ENCODE data around the gene ZBED6.
"Not testable (repeated sequence)": the region's sequence is repeated elsewhere in the genome, so short reads cannot be mapped to it uniquely, and the experiment has no call there.

The ZBED6 gene

DNA sequence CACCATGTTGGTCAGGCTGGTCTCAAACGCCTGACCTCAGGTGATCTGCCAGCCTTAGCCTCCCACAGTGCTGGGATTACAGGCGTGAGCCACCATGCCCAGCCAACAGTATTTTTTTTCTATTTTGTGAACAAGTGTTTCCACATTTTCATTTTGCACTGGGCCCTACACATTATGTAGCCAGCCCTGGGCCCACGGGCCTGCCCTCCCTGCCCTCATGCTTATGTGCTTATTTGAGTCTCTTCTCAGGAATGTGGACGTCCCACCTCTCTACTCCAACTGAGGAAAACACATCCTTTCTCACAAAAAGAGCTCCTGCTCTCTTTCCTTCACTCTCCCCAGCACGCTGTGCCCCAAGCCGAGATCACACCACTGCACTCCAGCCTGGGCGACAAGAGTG, 13.5 kb upstream of the ZBED6 start:
- no peak for DNase-seq

GRCh38 chr1:203789966-203790365, 5.5 kb upstream of the ZBED6 start:
- DNase-seq: no peak

GRCh38 chr1:203791498-203791897, 3.9 kb upstream of the ZBED6 start:
- no peak for DNase-seq

DNA sequence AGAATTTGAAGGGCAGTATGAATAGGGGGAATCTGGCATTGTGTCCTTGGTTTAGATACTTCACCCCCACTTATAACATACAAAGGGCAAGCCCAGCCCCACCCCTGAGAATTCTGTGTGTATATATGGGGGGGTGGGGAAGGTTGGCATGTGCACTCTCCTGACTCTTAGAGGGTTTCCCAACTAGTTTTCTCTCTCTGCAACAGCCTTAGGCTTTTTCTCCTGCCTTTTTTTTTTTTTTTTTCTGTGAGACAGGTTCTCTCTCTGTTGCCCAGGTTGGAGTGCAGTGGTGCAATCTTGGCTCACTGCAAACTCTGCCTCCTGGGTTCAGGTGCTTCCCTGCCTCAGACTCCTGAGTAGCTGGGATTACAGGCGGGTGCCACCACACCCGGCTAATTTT, 2.9 kb upstream of the ZBED6 start:
- no peak for DNase-seq

DNA sequence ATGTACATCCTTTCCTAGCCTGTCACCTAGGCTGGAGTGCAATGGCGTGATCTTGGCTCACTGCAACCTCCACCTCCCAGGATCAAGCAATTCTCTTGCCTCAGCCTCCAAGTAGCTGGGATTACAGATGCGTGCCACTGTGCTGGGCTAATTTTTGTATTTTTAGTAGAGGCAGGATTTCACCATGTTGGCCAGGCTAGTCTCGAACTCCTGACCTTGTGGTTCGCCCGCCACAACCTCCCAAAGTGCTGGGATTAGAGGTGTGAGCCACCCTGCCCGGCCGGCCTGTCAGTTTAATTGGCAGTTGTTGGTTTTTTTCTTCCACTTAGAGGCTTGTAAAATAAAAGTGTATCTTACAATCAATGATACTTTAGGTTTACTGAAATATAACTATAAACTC, 1.9 kb upstream of the ZBED6 start:
- DNase-seq: not testable (repeated sequence)

- DNase-seq: no peak
Observed at GRCh38 chr1:203794764-203795440, 521 bp upstream of the ZBED6 start.

- DNase-seq: no peak
Observed at GRCh38 chr1:203796236-203796605, 798 bp downstream of the ZBED6 start.

DNA sequence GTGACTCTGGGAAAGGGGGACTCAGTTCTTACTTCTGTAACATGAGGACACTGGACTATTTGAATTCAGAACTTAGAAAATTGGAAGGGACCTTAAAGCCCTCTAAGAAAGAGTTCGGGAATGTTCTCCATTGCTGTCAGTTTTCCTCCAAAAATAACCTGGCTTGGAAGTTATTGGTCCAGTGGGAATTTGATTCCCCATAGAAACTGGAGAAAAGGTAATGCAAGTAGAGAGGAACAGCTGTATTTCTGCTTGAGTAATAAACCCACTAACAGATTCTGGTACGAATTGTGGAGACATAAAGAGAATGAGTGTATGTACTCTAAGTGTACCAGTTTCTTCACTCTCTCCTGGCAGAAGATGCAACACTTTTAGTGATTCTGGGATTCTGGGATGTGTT, 1.8 kb downstream of the ZBED6 start:
- DNase-seq: no peak

DNA sequence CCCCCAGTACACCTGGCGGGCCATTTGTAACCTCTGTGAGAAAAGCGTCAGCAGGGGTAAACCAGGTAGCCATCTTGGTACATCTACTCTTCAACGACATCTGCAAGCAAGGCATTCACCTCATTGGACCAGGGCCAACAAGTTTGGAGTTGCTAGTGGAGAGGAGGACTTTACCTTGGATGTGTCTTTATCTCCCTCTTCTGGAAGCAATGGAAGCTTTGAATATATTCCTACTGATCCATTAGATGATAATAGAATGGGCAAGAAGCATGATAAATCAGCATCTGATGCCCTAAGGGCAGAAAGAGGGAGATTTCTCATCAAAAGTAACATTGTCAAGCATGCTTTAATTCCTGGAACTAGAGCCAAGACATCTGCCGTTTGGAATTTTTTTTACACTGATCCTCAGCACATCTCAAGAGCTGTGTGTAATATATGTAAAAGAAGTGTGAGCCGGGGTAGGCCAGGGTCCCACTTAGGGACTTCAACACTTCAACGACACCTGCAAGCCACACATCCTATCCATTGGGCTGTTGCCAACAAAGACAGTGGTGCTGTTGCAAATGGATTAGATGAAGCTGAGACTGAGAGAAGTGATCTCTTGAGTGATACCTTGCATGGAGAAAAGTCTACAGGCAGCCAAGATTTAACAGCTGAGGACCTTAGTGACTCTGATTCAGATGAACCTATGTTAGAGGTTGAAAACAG, 2.7 kb downstream of the ZBED6 start:
- no peak for DNase-seq

DNA sequence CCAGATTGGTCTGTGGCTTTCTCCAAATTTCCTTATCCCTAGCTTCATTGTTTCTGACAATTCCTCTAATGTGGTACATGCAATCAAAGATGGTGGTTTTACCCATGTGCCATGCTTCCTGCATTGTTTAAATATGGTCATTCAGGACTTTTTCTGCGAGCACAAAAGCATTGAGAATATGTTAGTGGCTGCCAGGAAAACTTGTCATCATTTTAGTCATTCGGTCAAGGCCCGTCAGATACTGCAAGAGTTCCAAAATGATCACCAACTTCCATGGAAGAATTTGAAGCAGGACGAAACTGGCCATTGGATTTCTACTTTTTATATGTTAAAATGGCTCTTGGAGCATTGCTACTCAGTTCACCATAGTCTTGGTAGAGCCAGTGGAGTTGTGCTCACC, 3.7 kb downstream of the ZBED6 start:
- DNase-seq: no peak

DNA sequence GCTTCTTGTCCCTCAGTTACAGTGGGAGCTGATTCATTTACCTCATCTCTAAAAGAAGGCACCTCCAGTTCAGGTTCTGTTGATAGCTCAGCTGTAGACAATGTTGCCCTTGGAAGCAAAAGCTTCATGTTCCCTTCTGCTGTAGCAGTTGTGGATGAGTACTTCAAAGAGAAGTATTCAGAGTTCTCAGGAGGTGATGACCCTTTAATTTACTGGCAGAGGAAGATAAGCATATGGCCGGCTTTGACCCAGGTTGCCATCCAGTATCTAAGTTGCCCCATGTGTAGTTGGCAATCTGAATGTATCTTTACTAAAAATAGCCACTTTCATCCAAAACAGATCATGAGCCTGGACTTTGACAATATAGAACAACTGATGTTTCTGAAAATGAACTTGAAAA, 4.5 kb downstream of the ZBED6 start:
- no peak for DNase-seq

DNA sequence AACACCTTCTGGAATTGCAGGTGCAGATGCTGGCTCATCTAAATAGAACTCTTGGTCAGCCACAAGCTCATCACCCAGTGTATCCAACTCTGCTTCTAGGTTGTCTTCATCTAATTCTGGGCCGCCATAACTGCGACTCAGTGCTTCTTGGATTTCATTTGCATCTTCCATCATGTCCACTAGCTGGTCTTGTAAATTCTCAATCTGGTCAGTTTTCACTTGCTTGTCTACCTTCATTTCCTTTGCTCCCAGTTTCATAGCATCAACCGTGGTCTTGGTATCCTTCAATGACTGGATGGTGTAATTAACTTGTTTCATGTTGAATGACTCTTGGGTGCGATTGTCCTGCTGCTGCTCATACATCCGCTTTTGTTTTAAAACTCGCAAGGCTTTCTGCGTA, 10.3 kb downstream of the ZBED6 start:
- no peak for DNase-seq

GRCh38 chr1:203807196-203807595, 11.8 kb downstream of the ZBED6 start:
- no peak for DNase-seq

DNA sequence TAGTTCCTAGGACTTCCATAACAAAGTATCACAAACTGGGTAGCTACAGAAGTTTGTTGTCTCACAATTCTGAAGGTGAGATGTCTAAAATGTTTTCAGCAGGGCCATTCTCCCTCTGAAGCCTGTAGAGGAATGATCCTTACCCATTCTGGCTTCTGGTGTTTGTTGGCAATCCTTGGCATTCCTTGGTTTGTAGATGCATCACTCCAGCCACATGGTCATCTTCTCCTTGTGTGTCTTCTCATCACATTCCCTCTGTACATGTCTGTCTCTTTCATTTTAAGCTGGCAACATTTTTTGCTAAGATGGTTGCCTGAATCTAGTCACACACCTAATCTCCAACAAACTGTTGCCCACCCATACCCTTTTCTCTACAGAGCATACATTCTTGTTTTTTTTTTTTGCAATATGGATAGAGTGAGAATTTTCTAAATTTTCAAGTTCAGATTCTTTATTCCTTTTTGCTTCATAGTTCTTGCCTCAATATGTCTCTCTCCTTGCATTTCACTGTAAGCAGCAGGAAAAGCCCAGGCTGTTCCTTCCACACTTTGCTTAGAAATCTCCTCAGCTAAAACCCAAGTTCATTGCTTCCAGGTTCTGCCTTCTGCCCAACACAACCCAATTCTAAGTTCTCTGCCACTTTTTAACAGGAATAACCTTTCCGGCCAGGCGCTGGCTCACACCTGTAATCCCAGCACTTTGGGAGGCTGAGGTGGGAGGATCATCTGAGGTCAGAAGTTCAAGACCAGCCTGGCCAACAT, 18.3 kb downstream of the ZBED6 start:
- no peak for DNase-seq

DNA sequence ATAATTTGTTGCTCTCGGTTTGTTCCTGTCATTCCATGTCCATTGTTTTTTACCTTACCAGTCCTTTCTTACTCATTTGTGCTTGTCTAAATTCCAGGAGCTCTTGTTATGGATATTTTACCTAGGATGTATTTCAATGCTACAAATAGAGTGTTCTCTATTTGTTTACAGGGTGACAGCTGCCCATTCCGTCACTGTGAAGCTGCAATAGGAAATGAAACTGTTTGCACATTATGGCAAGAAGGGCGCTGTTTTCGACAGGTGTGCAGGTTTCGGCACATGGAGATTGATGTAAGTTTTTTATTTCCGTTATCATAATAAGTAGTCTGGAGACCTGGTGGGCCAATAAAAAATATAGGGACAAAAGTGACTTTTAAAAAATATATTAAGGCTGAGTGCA, 23.0 kb downstream of the ZBED6 start:
- DNase-seq: no peak

- DNase-seq: no peak
Observed at GRCh38 chr1:203823306-203823705, 27.9 kb downstream of the ZBED6 start.

DNA sequence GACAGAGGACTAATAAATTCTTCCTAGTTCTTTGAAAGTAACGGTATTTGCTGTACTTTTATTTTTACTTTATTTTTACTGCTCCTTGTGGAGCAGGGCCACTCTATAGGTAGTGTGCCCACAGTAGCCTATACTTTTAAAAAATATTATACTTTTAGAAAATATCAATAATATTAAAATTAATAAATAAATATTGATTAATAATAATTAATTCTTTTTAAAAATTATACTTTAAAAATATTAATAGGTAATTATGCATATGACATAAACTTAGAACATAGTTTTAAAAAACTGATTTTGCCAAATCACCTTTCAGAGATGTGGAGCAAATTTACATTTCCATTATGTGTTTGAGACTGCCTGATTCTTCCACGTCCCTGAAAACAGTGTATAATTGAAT, 30.8 kb downstream of the ZBED6 start:
- DNase-seq: no peak

- DNase-seq: no peak
Observed at GRCh38 chr1:203828002-203828401, 32.6 kb downstream of the ZBED6 start.

DNA sequence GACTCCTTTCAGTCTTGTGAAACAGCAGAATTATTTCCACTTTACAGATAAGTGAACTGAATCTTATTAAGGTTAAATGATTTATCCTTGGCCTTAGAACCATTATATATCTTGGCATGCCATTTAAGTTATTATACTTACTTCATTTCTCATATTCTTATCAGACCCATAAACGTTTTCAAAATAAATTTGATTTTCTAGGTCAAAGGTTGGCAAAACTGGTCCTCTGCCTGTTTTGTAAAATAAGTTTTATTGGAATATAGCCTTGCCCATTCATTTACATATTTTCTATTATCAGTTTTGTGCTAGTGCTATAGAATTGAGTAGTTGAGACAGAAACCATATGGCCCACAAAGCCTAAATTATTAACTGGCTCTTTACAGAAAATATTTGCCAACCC, 33.1 kb downstream of the ZBED6 start:
- DNase-seq: no peak

DNA sequence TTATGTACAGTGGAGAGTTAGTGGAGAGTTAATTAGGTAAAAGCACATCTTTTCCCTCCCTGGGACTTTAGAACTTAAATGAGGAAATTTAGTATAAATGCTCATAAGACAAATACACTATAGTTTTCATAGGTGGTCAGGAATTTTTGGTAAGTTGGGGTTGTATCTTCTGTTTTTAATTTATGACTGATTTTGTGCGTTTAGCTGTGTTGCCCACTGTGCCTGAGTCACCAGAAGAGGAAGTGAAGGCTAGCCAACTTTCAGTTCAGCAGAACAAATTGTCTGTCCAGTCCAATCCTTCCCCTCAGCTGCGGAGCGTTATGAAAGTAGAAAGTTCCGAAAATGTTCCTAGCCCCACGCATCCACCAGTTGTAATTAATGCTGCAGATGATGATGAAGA, 33.8 kb downstream of the ZBED6 start:
- DNase-seq: not testable (repeated sequence)

DNA sequence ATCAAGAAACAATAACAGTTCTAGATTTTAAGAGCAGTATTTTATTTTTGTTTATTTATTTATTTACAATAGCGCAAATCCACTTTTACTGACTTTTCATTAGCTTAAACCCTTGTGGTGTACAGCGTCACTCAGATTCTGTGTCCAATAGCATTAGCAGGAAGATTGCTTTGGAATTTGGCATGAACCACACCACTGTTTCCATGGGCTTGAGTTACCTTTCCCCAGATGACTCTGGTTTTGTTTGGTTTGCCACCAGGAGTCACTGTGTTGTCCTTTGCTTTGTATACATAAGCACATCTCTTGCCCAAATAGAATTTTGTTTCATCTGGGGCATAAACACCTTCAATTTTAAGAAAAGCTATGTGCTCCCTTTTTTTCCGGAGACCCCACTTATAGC, 40.1 kb downstream of the ZBED6 start:
- DNase-seq: no peak

DNA sequence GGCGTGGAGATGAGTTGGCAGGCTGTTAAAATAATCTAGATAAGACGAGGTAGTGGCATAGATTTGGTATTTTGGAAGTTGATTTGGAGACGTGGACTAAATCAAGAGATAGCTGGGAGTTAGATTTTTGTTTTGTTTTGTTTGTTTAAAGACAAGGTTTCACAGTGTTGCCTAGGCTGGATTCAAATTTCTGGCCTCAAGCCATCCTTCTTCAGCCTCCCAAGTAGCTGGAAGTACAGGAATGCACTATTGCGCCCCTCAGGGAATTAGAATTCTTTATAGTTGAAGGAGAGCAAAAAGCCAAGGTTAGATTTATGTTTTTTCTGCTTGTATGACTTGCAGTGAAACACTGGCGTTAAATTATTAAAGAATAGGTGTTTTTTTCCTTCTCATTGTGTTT, 43.7 kb downstream of the ZBED6 start:
- DNase-seq: no peak

DNA sequence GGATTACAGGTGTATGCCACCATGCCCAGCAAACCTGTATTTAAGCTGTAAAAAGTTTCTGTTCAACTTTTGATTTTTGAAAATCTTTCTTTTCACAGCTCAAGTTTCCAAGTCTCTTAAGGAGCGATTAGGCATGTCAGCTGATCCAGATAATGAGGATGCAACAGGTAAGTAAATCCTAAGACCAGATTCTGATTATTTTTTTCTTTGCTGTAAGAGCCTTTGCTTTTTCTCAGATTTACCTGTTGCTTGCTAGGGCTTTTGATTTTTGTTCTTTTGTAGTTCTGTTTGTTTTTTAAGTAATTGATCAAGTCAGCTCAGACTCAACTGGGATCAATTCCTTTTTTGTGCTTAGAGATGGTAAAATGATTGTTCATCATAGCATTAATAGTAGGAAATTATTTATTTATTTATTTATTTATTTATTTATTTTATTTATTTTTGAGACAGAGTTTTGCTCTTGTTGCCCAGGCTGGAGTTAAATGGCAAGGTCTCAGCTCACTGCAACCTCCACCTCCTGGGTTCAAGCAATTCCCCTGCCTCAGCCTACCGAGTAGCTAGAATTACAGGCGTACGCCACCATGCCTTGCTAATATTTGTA, 44.9 kb downstream of the ZBED6 start:
- DNase-seq: no peak

GRCh38 chr1:203842559-203842876, 47.1 kb downstream of the ZBED6 start:
- no peak for DNase-seq

Data from 8988T (cell line).